HCT116 (cell line): ENCODE results near the gene FAM200B. TPM values are rescaled to one million over a fixed set of nuclear protein-coding genes. Genes with fewer than 3 reads are reported as not detected.

Experiments used
- ATAC-seq: fragments of 200-7000 bp; cut with Tn5 transposase; 2 replicates; pipeline ENCODE4 v1.9.1; 2020; ENCODE audit warnings: mild to moderate bottlenecking, moderate library complexity
- BruUV-seq: library from RNA; stranded (reverse); fragments of 400-500 nt; replicated peaks from 2 replicates; lab custom pipeline; 2021; lab: Mats Ljungman, UMichigan
- CTCF ChIA-PET: fragments of 300-600 bp; sonication (Branson Sonifier 250); formaldehyde crosslinking; loops from one replicate; lab custom pipeline; 2021; ENCODE audit warnings: antibody characterized with exemption; lab: Charles Lee
- POLR2A ChIA-PET: fragments of 300-600, 350-600 bp; sonication (Branson Sonifier 250); formaldehyde crosslinking; loops from one replicate; lab custom pipeline; 2021; ENCODE audit warnings: antibody characterized with exemption; lab: Charles Lee
- RAD21 ChIA-PET, 2 experiments: fragments of 300-600 bp; sonication (Branson Sonifier 250); formaldehyde crosslinking; loops; one replicate each; lab custom pipeline; 2023; ENCODE audit warnings: low total read pairs in 2 of 2; ENCODE audit not compliant: uncharacterized antibody in 2 of 2, unreplicated experiment in 2 of 2, low non-redundant PET in 1 of 2; lab: Charles Lee
- DNase-seq: peaks from one replicate; pipeline ENCODE4 v3.0.0-alpha.2; 2010; ENCODE audit warnings: low read depth, low spot score
- H2AFZ ChIP-seq: fragments of 200-600 bp; shearing (Covaris generic), sonication (generic); 2 replicates; pipeline ENCODE4 v1.6.1; 2017; ENCODE audit warnings: low read depth, mixed run types, mixed read lengths, antibody characterized with exemption, low read length; ENCODE audit not compliant: poor library complexity, severe bottlenecking
- H3K27ac ChIP-seq: 2 replicates; pipeline ENCODE4 v1.5.1; 2012; ENCODE audit warnings: low read depth, low read length
- H3K27me3 ChIP-seq: fragments of 200-600 bp; sonication (generic); 2 replicates; pipeline ENCODE4 v1.6.1; 2016; ENCODE audit warnings: mixed run types, low read length, mixed read lengths; ENCODE audit not compliant: insufficient read depth
- H3K36me3 ChIP-seq, 2 experiments: fragments of 200-500 bp in 1 of 2; fragments of 200-600 bp in 1 of 2; sonication (Bioruptor generic) in 1 of 2; sonication (generic) in 1 of 2; 2 replicates each; pipeline versions ENCODE4 v1.5.1 to v1.6.1; 2014 to 2016; ENCODE audit warnings: low read length in 2 of 2, inconsistent platforms in 1 of 2, mixed read lengths in 1 of 2, mixed run types in 1 of 2; ENCODE audit not compliant: insufficient read depth in 2 of 2, control insufficient read depth in 1 of 2
- H3K4me1 ChIP-seq, 2 experiments: fragments of 200-600 bp in 1 of 2; sonication (generic) in 1 of 2; 2 replicates each; pipeline versions ENCODE4 v1.5.1 to v1.6.1; 2012 to 2017; ENCODE audit warnings: low read length in 2 of 2, inconsistent platforms in 1 of 2, mild to moderate bottlenecking in 1 of 2, mixed read lengths in 1 of 2, mixed run types in 1 of 2, moderate library complexity in 1 of 2; ENCODE audit not compliant: insufficient read depth in 2 of 2, control insufficient read depth in 1 of 2
- H3K4me2 ChIP-seq: fragments of 200-600 bp; sonication (generic); 2 replicates; pipeline ENCODE4 v1.6.1; 2017; ENCODE audit warnings: mixed run types, low read length, mixed read lengths
- H3K4me3 ChIP-seq, 2 experiments: fragments of 200-600 bp in 1 of 2; sonication (generic) in 1 of 2; replicated peaks in 1 of 2; 2 replicates each; pipeline ENCODE4 v1.5.1; 2011 to 2016; ENCODE audit warnings: low read length in 2 of 2, control low read depth in 1 of 2, low read depth in 1 of 2, mild to moderate bottlenecking in 1 of 2, mixed read lengths in 1 of 2, mixed run types in 1 of 2
- H3K79me2 ChIP-seq: fragments of 200-600 bp; sonication (generic); 2 replicates; pipeline ENCODE4 v1.6.1; 2017; ENCODE audit warnings: mild to moderate bottlenecking, mixed run types, low read length, moderate library complexity, mixed read lengths; ENCODE audit not compliant: insufficient read depth
- H3K9ac ChIP-seq: fragments of 200-600 bp; sonication (generic); 2 replicates; pipeline ENCODE4 v1.6.1; 2016; ENCODE audit warnings: low read length, mixed read lengths
- H3K9me2 ChIP-seq: fragments of 200-600 bp; sonication (generic), shearing (Covaris generic); 2 replicates; pipeline ENCODE4 v1.6.1; 2017; ENCODE audit warnings: mixed run types, mild to moderate bottlenecking, moderate library complexity; ENCODE audit not compliant: insufficient read depth
- H3K9me3 ChIP-seq, 2 experiments: fragments of 200-500 bp in 1 of 2; fragments of 200-600 bp in 1 of 2; sonication (Bioruptor generic) in 1 of 2; sonication (generic) in 1 of 2; 2 replicates each; pipeline ENCODE4 v1.6.1; 2014 to 2017; ENCODE audit warnings: low read length in 2 of 2, mixed read lengths in 2 of 2, inconsistent platforms in 1 of 2, low read depth in 1 of 2, mild to moderate bottlenecking in 1 of 2, mixed run types in 1 of 2, moderate library complexity in 1 of 2; ENCODE audit not compliant: control insufficient read depth in 1 of 2, insufficient read depth in 1 of 2
- H4K20me1 ChIP-seq: fragments of 200-600 bp; sonication (generic), shearing (Covaris generic); 2 replicates; pipeline ENCODE4 v1.6.1; 2017; ENCODE audit warnings: mixed run types, mild to moderate bottlenecking, moderate library complexity; ENCODE audit not compliant: insufficient read depth
- ATF3 ChIP-seq: IDR thresholded peaks from 2 replicates; pipeline ENCODE4 v1.6.1; 2012
- CBX3 ChIP-seq: IDR thresholded peaks from 2 replicates; pipeline ENCODE4 v1.6.1; 2012; ENCODE audit warnings: low read depth
- CTCF ChIP-seq, 3 experiments: fragments of 200-600 bp in 1 of 3; sonication (generic) in 1 of 3; IDR thresholded peaks in 2 of 3; conservative IDR thresholded peaks in 1 of 3; 2 replicates each; pipeline ENCODE4 v1.5.1; 2012 to 2017; ENCODE audit warnings: low read depth in 2 of 3, low read length in 2 of 3, antibody characterized with exemption in 1 of 3, borderline replicate concordance in 1 of 3, control low read depth in 1 of 3, mild to moderate bottlenecking in 1 of 3, mixed read lengths in 1 of 3, mixed run types in 1 of 3, moderate library complexity in 1 of 3; ENCODE audit not compliant: insufficient read depth in 1 of 3
- EGR1 ChIP-seq: IDR thresholded peaks from 2 replicates; pipeline ENCODE4 v1.6.1; 2012; ENCODE audit warnings: low read depth
- ELF1 ChIP-seq: IDR thresholded peaks from 2 replicates; pipeline ENCODE4 v1.6.1; 2012; ENCODE audit warnings: low read depth, borderline replicate concordance
- FOSL1 ChIP-seq: IDR thresholded peaks from 2 replicates; pipeline ENCODE4 v1.6.1; 2012; ENCODE audit warnings: low read depth
- MAX ChIP-seq: IDR thresholded peaks from 2 replicates; pipeline ENCODE4 v1.6.1; 2012
- POLR2A ChIP-seq: IDR thresholded peaks from 2 replicates; pipeline ENCODE4 v1.7.0; 2011; ENCODE audit warnings: borderline replicate concordance; ENCODE audit not compliant: insufficient read depth, insufficient read length; ENCODE audit errors: extremely low read depth
- ZFX ChIP-seq: fragments of 450-650 bp; IDR thresholded peaks from 2 replicates; pipeline ENCODE4 v1.6.1; 2017
- intact Hi-C: fragments of 100-400 bp; cut with micrococcal nuclease; formaldehyde crosslinking; loops from 2 replicates; pipeline ENCODE4 v1.10.0; 2022
- total RNA-seq: library from RNA; stranded (reverse); gene quantifications from one replicate; pipeline ENCODE4 v1.2.1, GENCODE V29; 2021; ENCODE audit not compliant: unreplicated experiment

The FAM200B gene
- total RNA-seq, 1 experiment from 2014 or later: 26.1 TPM

- Histone ChIP-seq H3K36me3 (no peaks in the 10 kb centered on the region), H3K9ac (no peak overlapping the region), H3K79me2 (no peaks in the 10 kb centered on the region), H3K4me3 (no peak overlapping the region), H3K4me1 (no peaks in the 10 kb centered on the region), H3K9me3 (no peaks in the 10 kb centered on the region), H3K27me3 (no peaks in the 10 kb centered on the region), H3K27ac (no peak overlapping the region), H4K20me1 (no peaks in the 10 kb centered on the region), H3K4me2 (no peak overlapping the region), H2AFZ (no peak overlapping the region)
- CTCF ChIA-PET: no interaction called here
- ATAC-seq: no peak
- BruUV-seq: no TSS peak
- RAD21 ChIA-PET: no interaction called here
- intact Hi-C loops: no loop called here
- POLR2A ChIA-PET: no interaction called here
- TF ChIP-seq CBX3 (no peak), FOSL1 (no peak), CTCF (IDR thresholded peaks at IDR 0.05 in 2 of 3, conservative IDR thresholded peaks at IDR 0.05 in 1 of 3; ENCODE audit: borderline replicate concordance in 1 of 3, insufficient read depth in 1 of 3, low read depth in 2 of 3, low read length in 2 of 3) (no peak), EGR1 (no peak), POLR2A (no peak), ATF3 (no peak), ZFX (no peak), ELF1 (no peak)
- TF ChIP-seq, all 23 proteins: peak for 0
- no peaks in the 10 kb centered on the region for H3K9me2 ChIP-seq
- DNase-seq: no peak
Measured at GRCh38 chr4:15703439-15703838, 21.8 kb downstream of the FAM200B start.

- DNase-seq: no peak
- H4K20me1 ChIP-seq: no peaks in the 10 kb centered on the region
- H3K9ac ChIP-seq: no peak overlapping the region
- H3K27ac ChIP-seq: no peak overlapping the region
- no peak overlapping the region for H3K4me2 ChIP-seq
- intact Hi-C loops: no loop called here
- ChIA-PET RAD21 (no interaction called here), POLR2A (no interaction called here), CTCF (no interaction called here)
- no peak for TF ChIP-seq MAX
- H3K4me1 ChIP-seq: no peaks in the 10 kb centered on the region
- no peaks in the 10 kb centered on the region for H3K9me2 ChIP-seq
- no peaks in the 10 kb centered on the region for H3K27me3 ChIP-seq
- H3K4me3 ChIP-seq: no peak overlapping the region
- ATAC-seq: no peak
- no peak overlapping the region for H2AFZ ChIP-seq
- H3K9me3 ChIP-seq: no peaks in the 10 kb centered on the region
- H3K36me3 ChIP-seq: no peaks in the 10 kb centered on the region
- no TSS peak for BruUV-seq
- H3K79me2 ChIP-seq: no peaks in the 10 kb centered on the region
Measured at GRCh38 chr4:15704129-15704528, 22.5 kb downstream of the FAM200B start.
